ENCODE data around the gene PHOX2B. TPM values are rescaled to one million over a fixed set of nuclear protein-coding genes. Genes with fewer than 3 reads are reported as not detected.
"Not testable (repeated sequence)": the region's sequence is repeated elsewhere in the genome, so short reads cannot be mapped to it uniquely, and the experiment has no call there.

Gene PHOX2B
- total RNA-seq, 1 experiment from 2014 or later: not detected

DNA sequence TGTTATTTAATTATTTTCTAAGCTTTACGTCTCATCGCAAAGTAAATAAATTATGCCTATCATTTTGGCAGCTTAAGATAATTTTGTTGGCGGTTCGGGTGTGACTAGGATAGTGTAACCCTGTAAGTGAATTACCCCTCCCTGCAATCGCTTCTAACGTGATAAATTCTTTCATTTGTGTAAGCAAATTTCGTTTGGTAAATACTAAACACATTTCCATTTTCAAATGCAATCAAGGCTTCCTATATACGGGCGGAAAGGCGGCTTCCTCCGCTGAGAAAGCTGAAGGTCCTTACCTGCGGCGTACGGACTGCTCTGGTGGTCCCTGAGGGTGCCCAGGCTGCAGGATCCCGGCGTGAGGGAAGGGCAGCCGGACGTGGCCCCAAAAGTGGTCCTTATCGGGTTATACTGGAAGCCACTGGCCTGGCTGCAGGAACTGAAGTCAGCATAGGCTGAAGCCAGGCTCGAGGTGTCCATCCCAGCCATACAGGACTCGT is 403 bp downstream of the PHOX2B start:
- DNase-seq (ENCODE audit: low read depth): no peak

DNA sequence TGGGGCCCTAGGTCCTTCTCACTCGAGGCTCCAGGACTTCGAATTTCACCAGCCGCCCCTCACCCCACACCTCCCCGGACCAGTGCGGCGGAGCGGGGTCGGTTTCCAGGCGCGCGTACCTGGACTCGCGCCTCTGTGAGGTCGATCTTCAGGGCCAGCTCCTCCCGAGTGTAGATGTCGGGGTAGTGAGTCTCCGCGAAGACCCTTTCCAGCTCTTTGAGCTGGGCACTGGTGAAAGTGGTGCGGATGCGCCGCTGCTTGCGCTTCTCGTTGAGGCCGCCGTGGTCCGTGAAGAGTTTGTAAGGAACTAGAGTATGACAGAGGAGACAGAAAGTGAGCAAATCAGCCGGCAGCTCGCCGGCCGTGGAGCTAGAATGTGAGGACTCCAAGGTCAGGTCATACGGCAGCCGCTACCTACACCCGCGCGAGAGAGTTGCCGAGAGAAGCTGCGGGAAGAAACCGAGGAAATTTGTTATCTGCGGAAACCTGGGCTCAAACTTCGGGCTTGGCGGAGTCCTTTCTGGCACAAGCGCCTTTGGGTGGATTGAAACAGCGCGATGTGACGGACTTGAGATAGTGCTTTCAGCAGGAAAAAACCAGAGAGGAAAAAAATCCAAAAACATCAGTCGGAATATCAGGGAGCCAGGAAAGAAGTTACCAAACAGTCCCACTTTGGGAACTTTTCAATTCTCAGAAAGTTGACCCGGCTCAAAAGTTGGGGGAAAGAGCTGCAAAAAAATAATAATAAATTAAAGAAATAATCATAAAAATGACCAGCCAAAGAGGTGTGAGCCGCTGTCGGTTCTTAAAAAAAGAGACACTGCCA is 1.1 kb downstream of the PHOX2B start:
- DNase-seq (ENCODE audit: low read depth): no peak

DNA sequence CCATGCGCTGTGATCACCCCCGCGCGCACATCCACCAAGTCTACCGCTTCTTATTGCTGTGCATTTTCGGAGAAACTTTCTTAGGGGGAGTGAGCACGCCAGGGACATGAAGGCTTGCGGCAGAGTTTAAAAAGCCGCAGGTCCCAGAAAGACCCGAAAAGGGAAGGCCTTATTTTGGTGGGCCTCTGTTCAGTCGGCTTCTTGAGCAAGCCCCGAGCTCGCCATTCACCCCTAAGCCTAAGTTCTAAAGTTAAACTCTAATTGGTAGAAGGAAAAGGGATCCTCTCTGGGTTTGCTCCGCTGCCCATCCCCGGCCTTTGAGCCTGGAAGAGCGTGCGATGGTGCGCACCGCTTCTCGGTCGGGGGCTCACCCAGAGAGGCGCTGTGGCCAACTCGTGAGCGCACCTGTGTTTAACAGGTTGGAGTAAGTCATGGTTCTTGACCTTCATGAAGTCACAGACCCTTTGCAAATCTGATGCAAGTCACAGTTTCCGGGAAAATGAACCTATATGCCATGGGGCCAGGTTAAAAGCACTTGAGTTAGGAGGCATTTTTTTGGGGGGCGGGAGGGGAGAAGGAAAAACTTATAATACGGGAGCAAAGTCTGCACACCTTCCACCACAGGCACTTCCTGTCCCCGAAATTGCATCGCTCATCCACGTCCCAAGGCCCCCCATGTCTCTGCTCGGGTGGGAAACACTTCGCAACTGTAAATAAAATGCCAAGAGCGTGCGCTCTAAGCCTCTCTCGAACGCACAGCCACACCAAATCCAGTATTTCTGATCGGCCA is 1.9 kb downstream of the PHOX2B start:
- no peak for DNase-seq (ENCODE audit: low read depth)

DNA sequence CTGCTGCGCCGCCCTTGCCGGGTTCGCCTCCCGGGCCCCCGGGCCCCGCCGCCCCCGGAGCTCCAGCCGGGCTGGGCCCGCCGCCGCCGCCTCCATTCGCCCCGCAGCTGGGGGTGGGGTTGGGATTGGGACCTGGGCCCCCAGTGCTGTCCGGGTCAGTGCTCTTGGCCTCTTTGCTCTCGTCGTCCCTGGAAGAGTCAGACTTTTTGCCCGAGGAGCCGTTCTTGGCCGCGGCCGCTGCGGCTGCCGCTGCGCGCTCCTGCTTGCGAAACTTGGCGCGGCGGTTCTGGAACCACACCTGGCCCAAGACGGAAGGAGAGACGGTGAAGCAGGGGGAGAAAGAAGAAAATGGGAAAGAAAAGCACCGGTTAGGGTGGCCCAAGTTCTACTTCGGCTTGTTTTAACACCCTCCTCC is 2.5 kb downstream of the PHOX2B start:
- no peak for DNase-seq (ENCODE audit: low read depth)

DNA sequence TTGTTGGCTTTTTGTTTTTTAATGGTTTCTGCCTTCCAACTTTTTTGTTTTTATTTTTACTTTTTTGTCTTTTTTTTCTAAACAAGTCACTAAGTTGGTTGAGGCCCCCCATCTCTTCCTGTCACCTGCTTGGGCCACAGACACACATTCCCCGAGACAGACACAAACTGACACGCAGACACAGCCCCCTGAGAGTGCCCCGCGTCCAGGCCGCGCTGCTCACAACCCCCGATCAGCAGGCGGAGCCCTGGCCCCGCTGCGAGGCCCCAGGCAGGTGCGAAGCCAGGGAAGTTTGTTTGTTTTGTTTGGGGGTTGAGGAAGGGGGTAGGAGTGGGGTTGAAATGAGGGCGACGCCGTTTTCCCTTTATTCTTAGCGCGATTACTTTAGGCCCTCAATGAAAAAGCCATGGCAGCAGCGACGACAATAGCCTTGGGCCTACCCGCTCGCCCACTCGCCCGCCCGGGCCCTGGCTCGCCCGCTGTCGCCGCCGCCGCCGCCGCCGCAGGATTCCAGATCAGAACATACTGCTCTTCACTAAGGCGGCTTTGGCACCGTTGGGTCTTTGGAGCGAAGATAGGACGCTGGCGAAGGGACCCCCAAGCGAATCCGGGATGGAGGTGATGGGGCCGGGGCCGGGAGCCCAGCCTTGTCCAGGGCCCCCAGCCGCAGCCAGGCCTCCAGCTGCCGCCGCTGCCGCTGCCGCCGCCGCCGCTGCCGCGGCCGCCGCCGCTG is 3.1 kb downstream of the PHOX2B start:
- no peak for DNase-seq (ENCODE audit: low read depth)

DNA sequence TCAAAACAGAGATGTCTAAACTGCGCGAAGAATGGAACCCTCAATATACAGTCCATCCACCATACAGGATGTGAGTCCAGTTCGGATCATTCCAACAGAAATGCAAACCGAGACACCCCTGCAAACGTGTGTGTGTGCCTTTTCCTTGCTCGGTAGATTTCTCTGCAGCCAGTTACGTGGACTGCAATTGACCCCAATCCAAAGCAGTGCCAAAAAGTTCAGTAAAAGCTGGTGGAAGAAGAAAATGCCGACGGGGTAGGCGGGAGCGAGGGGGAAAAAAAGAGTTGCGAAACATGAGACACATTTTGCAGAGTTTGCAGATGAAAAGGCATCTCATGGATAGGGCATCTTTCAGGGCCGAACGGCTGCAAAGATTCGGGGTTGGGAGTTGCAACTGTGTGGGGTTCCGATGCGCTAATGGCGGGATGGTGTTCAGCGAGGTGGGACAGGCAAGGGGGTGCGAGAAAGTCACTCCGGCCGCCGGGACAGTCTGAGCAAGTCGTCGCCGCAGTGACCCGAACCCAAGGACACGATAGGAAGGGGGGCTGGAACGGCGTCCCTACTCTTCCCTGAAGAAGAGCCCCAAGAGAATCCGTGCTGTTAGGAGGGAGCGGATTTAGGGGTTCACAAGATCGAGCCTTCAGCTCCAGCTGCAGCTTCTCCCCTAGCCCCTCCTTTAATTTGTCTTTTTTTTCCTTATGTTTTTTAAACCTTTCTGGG is 3.8 kb downstream of the PHOX2B start:
- DNase-seq (ENCODE audit: low read depth): no peak

DNA sequence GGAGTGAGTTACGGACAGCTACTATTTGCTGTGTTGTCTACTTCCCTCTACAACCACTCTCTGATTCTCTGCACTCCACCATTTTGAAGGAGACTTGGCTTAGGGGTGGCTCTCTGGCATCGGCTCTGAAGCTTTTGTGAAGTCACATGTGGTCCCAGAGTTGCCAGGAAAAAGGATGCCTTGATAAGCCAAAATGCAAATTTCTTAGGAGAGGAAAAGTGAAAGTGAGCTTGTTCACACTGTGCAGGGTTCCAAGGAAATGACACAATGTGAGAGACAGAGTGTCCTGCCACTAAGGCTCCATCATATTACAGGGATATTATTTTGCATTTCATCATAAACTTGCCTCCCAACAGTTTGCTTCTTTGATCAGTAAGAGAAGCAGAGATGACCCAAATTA is 7.2 kb downstream of the PHOX2B start:
- no peak for DNase-seq (ENCODE audit: low read depth)

DNA sequence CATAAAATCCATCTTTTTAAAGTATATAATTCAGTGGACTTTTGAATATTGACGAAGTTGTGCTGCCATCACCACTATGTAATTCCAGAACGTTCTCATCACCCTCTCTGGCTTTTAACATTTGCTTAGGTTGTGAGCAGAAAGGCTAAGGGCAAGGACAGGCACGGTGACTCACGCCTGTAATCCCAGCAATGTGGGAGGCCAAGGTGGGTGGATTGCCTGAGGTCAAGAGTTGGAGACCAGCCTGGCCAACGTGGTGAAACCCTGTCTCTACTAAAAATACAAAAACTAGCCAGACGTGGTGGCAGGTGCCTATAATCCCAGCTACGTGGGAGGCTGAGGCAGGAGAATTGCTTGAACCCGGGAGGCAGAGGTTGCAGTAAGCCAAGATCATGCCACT is 11.0 kb downstream of the PHOX2B start:
- not testable (repeated sequence) for DNase-seq (ENCODE audit: low read depth)

DNA sequence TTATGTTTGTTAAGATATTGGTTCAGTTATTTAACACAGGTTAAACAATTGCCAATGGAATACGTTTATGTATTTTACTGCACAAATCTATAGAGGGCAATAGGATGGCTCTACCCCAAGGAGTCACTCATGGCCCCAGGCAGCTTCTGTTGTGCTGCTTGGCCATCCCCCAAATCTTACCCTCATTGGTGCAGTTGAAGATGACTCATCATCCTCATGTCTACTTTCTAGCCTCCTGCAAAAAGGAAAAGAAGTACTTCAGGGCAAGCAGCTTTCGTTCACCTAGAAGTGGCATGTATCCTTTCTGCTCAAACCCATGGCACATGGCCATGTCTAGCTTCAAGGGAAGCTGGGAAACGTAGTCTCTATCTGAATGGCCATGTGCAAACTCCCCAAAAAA is 14.2 kb downstream of the PHOX2B start:
- DNase-seq (ENCODE audit: low read depth): peak; percentile 37

DNA sequence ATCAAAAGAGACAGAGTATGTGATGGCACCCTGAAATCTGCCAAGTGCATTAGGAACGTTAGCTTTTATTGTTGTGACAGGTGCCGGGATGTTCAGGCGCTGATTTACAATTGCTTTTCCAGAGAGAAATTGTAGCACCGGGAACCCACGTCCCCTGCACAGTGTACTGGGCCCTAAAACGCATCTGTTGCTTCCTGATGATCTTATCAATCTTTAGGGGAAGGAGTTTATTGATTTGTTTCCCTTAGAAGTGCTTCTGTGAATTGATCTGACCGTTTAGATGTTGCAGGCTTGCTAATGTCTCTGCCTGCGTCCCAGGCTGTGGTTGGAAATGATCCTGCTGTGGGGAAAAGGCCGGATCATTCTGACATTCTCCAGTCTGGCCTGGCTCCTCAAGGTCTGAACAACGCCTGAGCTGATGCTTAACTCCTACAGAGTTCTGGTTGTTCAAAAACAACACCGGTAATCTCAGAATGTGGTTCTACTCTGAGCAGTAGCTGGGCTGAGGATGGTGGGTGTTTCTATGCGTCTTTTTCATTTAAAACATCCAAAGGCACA is 16.9 kb downstream of the PHOX2B start:
- no peak for DNase-seq (ENCODE audit: low read depth)

DNA sequence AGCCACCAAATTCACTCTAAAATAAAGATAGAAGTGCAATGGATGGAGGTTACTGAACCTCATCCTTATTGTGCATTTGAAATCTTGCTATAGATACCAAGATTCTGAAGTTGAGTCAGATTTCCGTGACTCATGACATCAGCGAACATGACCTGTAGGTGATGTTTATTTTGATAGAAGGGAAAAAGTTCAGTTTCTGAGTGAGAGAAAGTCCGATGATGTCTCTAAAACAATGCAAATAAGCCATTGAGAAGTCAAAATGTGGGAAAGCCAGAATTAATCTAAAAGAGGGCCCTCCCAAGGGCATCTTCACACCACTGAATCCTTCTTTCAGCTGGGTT is 20.0 kb downstream of the PHOX2B start:
- DNase-seq (ENCODE audit: low read depth): no peak

DNA sequence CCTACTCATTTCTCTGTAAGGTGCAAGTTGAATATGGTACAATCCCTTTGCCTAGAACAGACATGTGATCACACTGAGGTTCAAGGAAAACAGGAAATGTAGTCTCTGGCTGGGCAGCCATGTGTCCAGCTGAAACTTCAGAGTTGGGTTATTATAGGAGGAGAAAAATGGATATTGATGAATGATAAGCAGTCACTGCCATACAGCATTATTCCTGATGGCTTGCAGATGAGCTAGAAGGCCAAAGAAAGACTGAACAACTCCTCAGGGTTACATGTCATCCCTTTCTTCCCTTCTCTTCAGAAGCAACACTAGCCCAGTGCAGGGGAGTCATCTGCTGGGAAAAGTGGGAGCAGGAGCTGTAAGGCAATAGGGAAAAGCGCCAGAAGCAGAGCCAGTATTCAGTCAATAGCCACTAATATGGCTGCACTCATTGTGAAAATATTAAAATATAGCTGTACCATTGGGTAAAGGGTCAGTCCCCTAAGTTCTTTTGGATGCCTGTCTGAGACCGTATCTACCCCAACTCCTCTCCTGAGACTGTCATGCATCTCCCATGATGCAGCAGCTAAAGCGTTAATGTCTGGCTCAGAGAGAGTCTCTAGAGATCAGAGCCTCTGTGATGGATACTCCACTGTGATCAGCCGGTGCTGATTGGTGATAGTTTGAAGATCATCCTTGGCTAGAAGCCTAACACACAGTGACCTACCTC is 20.5 kb downstream of the PHOX2B start:
- DNase-seq (ENCODE audit: low read depth): no peak

DNA sequence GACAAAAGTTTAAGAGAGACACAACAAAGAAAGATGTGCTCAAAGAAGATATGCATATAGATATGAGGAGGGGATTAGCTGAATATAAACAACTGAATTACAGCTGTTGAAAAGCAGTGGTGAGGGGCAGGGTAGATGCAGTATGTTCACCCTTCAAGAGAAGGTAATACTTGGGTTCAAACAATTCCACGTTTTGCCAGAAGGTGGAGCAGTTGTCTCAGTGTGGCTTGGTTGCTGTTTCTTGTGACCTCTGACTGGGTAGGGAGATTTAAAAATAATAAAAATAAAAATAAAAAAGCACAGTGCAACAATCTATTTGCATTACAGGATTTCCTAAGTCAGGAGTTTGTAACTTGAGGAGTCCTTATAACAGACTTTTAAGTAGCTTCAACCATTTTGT is 23.3 kb downstream of the PHOX2B start:
- DNase-seq (ENCODE audit: low read depth): no peak

DNA sequence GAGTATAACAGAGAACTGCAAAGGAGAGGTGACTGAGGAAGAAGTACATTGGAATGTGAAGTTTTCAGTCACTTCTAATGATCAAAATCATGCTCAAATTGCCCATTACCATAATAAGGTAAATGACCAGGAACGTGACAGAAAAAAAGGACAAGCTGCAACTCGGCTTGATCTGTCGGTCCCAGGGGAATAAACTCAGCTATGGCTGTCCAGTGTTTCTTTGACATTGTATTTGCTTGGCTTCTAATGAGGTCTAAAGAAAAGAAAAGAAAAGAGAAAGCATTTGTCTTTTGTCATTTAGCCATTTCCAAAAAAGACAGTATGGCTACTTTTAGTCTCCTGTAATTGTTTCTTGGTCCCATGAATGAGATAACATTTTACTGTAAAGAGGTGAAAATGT is 25.2 kb downstream of the PHOX2B start:
- DNase-seq (ENCODE audit: low read depth): no peak

DNA sequence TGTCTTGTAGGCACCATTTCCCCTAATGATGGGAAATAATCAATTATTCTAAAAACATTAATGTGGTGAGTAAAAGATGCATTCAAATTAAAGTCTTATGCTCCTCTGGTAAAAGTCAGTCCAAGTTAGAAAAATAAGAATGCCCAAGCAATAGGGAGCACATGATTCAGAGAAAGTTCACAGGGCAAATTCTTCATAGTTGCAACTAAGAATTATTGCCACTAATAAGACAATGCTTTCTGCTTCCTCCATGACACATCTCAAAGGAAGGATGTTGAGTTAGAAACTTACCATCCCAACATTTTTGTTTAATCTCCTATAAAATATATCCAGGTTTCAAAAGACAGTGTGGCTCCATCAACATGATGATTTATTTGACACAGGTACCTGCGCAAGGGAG is 26.3 kb downstream of the PHOX2B start:
- DNase-seq (ENCODE audit: low read depth): no peak

DNA sequence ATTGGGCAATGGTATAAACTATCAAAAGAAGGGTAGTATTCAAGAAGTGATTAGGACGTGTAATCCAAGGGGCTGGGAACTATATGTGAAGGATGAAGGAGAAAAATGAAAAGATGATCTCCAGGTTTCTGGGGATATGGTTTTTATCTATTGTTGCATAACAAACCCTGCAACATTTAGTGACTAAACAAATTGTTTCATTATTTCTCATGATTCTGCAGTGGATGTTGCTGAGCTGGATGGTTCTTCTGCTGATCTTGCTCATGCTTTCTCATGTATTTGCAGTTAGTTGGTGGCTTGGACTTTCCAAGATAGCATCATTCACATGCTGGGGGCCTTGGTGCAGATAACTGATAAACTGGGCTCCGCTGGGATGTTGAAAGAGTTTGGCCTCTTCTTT is 29.1 kb downstream of the PHOX2B start:
- DNase-seq (ENCODE audit: low read depth): no peak

DNA sequence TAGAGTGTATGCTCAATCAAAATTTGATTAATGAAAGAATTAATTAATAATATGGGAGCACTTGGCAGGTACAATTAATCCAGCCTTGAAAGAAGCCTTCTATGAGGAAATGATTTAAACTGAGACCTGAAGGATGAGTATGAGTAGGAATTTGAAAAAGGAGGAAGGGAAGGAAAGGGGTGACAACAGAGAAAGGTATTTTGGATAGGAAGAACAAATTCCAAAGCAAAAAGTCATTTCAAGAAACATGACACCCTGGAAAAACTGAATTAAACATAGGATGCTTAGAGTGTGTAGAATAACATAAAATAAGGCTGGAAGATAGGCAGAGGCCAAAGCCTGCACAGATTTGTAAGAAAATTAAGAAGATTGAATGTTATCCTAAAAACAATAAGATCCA is 29.6 kb downstream of the PHOX2B start:
- DNase-seq (ENCODE audit: low read depth): no peak

DNA sequence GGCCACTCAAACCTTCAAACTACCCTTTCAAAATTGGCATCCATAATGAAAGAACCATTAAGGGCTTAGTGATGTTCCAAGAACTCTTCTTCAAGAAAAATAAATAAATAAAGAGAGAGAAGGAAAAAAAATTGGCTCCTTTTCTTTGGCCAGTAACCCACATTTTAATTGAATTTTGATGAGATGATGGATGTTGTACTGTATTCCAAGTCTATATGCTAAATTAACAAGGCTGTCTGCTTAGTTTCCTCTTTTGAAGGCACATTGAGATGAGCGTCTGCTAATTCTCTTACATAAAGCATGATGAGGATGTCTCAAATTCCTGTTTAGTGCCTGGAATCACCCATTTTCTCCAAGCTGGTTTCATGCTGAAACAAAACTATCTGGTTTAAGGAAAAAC is 33.4 kb downstream of the PHOX2B start:
- DNase-seq (ENCODE audit: low read depth): no peak

DNA sequence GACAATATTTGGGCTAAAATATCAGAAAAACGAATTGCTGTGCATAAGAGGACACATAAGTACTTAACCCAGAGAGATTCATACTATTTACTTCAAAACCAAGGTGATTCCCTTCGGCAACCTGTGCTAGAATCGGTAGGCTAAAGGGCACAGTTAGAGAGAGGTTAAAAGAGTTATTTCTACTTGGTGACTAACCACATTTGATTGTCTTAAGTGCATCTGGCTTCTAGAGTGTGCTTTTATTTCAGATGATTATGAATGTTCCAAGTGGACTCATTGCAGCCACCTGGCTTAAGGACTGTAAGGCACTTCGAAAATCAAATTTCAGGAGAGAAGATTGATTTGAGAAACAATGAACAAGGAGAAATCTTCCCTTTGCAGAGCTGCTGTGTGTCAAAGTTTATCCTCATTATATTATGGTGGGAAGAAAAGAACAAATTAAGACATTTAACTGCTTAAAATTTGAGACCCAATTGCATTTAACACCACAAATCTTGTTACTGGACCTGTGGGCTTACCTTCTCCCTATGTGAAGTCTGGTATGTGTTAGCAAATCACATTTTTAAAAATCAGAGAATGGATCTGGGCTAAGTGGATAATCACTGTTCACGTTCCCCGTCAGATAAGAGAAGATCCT is 34.0 kb downstream of the PHOX2B start:
- no peak for DNase-seq (ENCODE audit: low read depth)

DNA sequence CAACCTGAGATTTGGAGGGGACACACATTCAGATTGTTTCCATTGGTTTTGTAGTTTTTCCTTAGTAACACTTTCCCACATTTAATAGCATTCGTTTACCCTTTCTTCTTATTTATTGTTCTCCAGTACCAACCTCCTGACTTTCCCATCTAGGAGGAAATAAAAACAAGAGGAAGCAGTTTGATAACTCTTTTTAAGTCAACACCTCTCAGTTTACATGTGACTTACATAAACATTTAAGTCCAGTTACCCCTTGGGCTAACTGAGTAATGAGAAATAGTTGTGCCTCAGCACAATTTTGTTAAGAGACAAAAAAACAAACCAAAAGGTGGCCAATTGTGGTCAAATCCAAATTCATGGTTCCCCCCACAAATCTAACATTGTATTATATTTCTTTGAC is 34.8 kb downstream of the PHOX2B start:
- no peak for DNase-seq (ENCODE audit: low read depth)
